SIG-M5 (cell line): ENCODE results near the gene CD37.
"Not testable (repeated sequence)": the region's sequence is repeated elsewhere in the genome, so short reads cannot be mapped to it uniquely, and the experiment has no call there.

Experiments
- DNase-seq: peaks from one replicate; lab custom pipeline; 2025; lab: John Stamatoyannopoulos, UW

The CD37 gene

GRCh38 chr19:49347191-49347590 lies 12.0 kb downstream of the CD37 start:
- DNase-seq: no peak

GRCh38 chr19:49347835-49348234 lies 12.6 kb downstream of the CD37 start:
- DNase-seq: no peak

DNA sequence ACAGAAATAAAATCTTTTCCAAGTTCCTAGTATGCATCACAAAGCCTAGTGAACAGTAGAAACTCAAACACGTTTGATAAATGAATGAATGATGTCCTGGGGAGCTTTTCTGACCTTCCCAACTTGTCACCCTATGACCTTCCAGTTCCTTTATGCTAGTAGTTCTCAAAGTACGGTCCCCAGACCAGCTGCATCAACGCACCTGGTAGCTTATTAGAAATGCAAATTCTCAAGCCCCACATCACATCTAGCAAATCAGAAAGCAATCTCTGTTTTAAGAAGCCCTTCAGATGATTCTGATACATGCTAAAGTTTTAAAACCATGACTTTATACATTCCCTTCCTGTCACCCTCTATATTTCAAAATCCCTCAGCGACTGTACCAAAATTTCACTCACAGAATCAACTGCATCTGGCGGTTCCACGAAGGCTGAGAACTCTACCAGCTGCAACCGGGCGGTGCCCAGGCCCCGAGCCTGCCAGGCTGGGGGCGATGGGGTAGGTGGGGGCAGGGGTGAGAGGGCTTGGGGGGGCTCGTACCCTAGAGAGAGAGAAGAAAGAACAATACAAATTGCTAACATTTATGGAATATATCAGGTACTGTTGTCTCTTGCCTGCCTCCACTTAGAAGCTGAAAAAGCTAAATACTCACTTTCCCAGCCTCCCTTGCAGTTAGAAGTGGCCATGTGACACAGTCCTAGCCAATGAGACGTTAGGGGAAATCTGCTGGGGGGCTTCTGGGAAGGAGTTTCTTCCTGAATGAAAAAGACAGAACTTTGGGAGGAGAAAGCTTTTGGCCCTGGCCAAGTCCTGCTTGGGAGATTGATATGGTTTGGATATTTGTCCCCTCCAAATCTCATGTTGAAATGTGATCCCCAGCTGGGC lies 13.3 kb downstream of the CD37 start:
- no peak for DNase-seq

DNA sequence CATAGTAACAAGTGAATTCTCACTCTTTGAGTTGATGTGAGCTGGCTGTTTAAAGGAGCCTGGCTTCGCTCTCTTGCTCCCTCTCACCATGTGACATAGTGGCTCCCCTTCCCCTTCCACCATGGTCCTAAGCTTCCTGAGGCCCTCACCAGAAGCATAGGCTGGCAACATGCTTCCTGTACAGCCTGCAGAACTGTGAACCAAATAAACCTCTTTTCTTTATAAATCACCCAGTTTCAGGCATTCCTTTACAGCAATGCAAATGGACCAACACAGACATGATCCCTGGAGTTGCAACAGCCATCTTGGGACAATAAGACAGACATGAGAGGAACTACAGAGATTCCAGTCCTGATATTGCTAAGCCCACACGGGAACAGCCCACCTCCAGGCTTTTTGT lies 14.4 kb downstream of the CD37 start:
- no peak for DNase-seq

DNA sequence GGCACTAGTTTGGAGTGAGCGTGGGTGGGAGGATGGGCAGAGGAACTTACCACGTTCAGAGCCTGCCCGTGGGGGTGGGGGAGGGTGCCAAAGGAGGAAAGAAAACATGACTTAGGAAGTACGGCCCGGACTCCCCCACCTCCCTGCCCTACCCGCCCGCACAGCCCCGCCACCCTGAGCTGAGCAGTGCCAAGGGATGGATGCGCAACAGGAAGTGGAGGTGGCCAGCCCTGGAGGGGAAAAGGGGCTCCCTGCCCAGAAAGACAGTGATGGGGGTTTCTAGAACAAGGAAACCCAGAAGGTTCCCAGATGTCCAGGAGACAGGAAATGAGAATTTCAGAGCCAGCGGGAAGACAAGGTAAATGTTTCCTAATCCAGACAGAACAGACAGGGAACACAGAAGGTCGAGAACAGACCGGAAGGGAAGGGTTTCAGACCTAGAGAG lies 20.7 kb downstream of the CD37 start:
- no peak for DNase-seq

GRCh38 chr19:49356382-49356781 lies 21.2 kb downstream of the CD37 start:
- DNase-seq: no peak

- no peak for DNase-seq
These were observed 22.0 kb downstream of the CD37 start for GRCh38 chr19:49357186-49357585.

DNA sequence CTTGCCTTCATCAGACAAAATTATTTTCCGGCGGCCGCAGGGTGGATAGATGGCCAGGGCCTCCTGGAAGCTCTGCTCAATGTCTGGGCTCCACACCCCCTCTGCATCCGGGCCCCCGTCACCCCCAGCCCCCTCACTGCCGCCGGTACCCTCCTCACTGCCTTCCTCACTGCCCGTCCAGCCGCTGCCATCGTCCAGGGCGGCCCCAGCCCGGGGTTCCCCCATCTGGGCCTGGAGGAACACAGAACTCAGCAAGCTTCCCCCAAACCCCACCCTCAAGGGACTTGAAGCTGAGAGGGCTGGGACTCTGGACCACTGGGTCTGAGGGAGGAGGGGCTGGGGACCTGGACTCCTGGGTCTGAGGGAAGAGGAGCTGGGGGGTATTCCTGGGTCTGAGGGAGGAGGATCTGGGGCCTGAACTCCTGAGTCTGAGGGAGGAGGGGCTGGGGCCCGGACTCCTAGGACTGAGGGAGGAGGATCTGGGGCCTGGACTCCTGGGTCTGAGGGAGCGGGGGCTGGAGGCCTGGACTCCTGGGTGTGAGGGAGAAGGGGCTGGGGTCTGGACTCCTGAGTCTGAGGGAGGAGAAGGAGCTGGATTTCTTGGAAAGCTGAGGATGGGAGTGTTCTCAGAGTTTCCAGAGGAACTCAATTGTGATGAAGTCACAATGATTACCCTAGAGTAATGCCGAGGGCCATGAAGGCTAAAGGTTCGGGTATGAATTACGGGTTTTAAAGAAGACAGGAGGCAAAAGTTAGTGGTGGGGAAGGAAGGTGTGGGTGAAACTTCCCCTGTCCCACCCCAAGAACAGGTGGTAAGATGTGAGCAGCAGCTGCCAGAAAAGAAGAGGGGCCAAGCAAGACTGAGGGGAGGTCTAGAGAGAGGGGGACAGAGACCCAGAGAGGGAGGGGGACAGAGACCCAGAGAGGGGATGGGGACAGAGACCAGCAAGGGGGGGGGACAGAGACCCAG lies 24.9 kb downstream of the CD37 start:
- no peak for DNase-seq

GRCh38 chr19:49361438-49362047 lies 26.3 kb downstream of the CD37 start:
- no peak for DNase-seq

DNA sequence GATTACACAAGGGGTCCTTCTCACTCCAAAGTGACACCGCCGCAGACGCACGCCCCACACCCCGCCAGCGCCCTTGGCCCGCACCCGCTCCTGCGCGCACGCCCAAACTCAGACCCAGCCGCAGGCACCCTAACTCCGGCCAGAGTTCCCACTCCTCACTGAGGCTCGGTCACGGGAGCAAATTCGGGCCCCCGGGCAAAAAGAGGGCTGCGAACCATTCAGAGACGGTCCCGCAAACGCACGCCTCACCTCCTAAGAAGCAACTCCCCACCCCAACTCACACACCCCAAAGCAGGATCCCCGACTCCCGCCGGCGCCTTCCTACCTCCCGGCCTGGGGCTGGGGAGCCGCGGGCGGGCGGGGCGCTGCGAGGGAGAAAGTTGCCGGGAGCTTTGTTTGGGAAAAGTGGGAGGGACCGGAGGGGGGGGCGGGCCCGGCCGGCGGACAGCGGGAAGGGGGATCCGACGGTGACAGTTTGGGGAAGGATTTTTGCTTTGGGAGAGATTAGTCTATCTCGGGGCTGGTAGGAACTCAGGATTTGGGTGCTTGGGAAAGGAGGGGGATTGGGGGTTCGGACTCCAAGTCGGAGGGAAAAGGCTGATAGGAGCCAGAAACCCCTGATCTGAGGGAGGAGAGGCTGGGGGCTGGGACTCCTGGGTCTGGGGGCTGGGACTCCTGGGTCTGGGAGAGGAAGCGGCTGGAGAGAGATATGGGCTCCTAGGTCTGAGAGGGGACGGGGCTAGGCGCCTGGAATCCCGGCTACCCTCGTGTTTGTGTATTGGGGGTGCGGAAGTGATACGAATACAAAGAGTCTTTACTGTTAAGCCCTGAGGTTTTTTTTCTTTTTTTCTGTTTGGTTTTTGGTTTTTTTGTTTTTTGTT lies 27.1 kb downstream of the CD37 start, which contains the start of gene TEAD2:
TEAD2 (minus strand) TSS at position 369 of the 881 bp plus-strand sequence. CDS start 2,341 bp downstream, outside the sequence.
- DNase-seq: no peak

- DNase-seq: no peak
These were observed 27.7 kb downstream of the CD37 start for GRCh38 chr19:49362929-49363267.

DNA sequence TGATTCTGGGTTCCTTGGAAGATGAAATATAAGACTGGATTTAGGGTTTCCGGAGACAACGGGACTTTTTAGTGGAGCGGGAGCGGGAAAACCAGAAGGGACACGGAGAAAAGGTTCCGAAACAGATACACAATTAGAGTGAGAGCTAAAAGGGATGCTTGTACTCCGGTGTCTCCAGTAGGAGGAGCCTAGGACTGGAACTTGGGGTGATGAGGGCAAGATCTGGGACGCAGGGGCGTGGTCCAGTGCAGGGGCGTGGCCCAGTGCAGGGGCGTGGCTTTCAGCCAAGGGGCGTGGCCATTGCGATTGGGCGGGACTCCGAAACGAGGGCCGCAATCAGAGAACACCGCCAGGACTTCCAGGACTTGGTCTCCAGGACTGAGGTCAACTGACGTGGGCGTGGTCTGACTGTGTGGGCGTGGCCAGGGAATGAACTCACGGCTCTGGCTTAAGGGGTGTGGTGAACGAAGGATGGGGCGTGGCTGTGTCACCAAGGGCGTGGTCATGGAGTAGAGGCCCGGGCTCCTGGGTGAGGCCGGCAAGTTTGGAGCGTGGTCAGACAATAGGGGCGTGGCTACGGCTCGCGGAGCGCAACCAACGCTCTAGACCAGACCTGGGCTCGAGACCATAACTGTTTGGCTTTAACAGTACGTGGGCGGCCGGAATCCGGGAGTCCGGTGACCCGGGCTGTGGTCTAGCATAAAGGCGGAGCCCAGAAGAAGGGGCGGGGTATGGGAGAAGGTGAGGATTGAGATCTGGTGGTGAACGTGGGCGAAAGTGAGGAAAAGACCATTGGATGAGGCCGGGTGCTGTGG lies 28.3 kb downstream of the CD37 start, which contains the start of gene DKKL1:
DKKL1 (plus strand) TSS at position 610 of the 815 bp plus-strand sequence; CDS start at position 732, 122 bp downstream.
- no peak for DNase-seq

DNA sequence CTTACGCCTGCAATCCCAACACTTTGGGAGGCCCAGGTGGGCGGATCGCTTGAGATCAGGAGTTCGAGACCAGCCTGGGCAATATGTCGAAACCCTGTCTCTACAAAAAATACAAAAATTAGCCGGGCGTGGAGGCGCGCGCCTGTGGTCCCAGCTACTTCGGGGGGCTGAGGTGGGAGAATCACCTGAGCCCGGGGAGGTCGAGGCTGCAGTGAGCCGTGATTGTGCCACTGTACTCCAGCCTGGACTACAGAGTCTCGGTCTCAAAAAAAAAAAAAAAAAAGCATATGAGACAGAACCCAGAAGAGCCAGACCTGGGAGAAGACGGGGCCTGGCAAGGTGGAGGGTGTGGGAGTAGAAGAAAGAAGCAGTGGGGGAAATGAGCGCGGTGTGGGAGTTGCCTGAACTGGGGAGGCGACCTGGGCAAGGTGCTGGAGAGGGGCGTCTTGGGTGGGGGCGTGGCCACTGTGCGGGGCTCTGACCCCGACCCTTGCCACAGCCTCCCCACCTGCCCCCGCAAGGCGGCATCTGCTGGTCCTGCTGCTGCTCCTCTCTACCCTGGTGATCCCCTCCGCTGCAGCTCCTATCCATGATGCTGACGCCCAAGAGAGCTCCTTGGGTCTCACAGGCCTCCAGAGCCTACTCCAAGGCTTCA lies 29.0 kb downstream of the CD37 start:
- DNase-seq: no peak

DNA sequence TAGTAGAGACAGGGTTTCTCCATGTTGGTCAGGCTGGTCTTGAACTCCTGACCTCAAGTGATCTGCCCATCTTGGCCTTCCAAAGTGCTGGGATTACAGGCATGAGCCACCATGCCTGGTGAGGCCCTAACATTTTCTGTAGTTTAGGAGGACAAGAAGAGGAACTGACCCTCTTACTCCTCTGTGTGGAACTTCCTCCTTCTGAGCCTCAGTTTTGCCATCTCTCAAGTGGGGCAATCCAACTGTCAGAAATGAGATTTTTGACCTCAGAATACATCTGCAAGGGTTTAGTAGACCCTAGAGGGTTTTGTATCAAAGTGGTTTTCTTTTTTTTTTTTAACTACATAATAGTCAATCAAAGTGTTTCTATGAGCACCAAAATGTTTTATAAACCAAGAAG lies 30.9 kb downstream of the CD37 start:
- no peak for DNase-seq

GRCh38 chr19:49368711-49369358 lies 33.6 kb downstream of the CD37 start:
- no peak for DNase-seq

DNA sequence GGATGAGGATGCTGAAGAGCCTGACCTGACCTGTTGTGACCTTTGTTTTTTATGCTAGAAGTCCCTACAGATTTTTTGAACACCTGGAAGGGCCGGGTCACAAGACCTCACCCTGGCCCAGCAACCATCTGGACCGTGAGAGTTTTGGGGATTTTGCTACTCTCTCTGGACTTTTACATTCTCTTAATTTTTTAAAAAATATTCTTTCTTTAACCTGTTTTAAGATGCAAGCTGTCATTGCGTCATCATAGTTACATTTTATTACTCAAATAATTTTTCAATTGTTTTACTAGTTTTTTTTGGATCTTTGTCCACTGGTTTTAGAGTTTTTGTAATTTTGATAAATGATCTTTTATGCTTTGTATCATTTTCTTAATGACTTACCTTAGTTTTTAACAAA lies 36.0 kb downstream of the CD37 start:
- DNase-seq: no peak

DNA sequence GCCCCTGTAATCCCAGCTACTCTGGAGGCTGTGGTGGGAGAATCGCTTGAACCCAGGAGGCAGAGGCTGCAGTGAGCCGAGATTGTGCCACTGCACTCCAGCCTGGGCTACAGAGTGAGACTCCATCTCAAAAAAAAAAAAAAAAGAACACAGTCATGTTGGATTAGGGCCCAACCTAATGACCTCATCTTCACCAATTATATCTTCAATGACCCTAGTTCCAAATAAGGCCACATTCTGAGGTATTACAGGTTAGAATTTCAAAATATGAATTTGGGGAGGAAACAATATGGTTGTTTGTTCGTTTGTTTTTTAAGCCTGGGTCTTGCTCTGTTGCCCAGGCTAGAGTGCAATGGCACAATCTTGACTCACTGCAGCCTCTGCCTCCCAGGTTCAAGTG lies 38.0 kb downstream of the CD37 start:
- DNase-seq: not testable (repeated sequence)

GRCh38 chr19:49374665-49375434 lies 39.6 kb downstream of the CD37 start:
- no peak for DNase-seq
